Thyroid gland (tissue), 4 donors: ENCODE measurements around the gene RSRC2.

Source experiments
- CTCF ChIP-seq, 6 experiments: fragments of 200-600 bp in 3 of 6; fragments of 450-650 bp in 3 of 6; sonication (generic) in 3 of 6; IDR thresholded peaks; one replicate each; pipeline ENCODE4 v1.5.1; 2016 to 2019; ENCODE audit warnings: antibody characterized with exemption in 6 of 6, mild to moderate bottlenecking in 2 of 6, inconsistent platforms in 1 of 6, moderate library complexity in 1 of 6
- POLR2A ChIP-seq, 2 donors: fragments of 450-650 bp; IDR thresholded peaks; one replicate each; pipeline ENCODE4 v1.6.1; 2017; ENCODE audit warnings: antibody characterized with exemption in 2 of 2, mild to moderate bottlenecking in 2 of 2, moderate library complexity in 1 of 2

- TF ChIP-seq CTCF (IDR thresholded peaks at IDR 0.05) (no peak), POLR2A (IDR thresholded peaks at IDR 0.05) (no peak)
These were observed 13.1 kb downstream of the RSRC2 start for GRCh38 chr12:122513660-122514059.
